ENCODE measurements around the gene IL17RC.
A peak's percentile ranks its signal among the peaks of the same experiment; 100 is the strongest.

The IL17RC gene

GRCh38 chr3:9976721-9977709, 60.1 kb downstream of the IL17RC start:
- H3K4me3 ChIP-seq (ENCODE audit: low read depth, low read length): no peak overlapping the region
- peak; percentile 97 for DNase-seq (ENCODE audit: low read depth, low spot score)

DNA sequence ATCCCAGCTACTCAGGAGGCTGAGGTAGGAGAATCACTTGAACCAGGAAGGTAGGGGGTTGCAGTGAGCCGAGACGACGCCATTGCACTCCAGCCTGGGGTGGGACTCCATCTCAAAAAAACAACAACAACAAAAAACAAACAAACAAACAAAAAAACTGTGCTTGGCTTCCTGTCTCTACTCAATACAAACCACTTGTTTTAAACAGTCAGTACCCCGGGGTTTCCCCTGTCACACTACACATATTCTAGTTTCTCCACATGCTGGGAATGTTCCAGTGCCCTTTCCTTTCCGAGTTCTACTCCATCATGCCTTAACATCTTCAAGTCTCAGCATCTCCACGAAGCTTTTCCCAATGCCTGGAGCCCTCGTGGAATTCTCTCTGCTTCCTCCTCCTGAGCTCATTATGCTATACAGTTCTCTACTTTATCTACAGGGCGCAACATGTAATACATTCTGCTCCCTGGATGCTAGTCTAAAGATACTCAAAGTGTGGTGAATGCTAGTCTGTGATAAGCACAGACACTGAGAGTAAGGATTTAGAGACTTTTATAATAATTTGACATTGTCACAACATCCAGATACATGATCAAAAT, 61.9 kb downstream of the IL17RC start:
- ChIA-PET CTCF (interaction anchor here (1.0 kb wide), 1 partner anchor 32 kb away, joined by 6 read pairs; no protein-coding TSS in a partner anchor), POLR2A (no interaction called here)
- TF ChIP-seq, protein P1, sequence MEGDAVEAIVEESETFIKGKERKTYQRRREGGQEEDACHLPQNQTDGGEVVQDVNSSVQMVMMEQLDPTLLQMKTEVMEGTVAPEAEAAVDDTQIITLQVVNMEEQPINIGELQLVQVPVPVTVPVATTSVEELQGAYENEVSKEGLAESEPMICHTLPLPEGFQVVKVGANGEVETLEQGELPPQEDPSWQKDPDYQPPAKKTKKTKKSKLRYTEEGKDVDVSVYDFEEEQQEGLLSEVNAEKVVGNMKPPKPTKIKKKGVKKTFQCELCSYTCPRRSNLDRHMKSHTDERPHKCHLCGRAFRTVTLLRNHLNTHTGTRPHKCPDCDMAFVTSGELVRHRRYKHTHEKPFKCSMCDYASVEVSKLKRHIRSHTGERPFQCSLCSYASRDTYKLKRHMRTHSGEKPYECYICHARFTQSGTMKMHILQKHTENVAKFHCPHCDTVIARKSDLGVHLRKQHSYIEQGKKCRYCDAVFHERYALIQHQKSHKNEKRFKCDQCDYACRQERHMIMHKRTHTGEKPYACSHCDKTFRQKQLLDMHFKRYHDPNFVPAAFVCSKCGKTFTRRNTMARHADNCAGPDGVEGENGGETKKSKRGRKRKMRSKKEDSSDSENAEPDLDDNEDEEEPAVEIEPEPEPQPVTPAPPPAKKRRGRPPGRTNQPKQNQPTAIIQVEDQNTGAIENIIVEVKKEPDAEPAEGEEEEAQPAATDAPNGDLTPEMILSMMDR (IDR thresholded peaks at IDR 0.05; ENCODE audit: insufficient read depth, low read length, missing control alignments): no peak
- no peak for DNase-seq (ENCODE audit: low read depth, low spot score)
- no peak overlapping the region for H3K4me3 ChIP-seq (ENCODE audit: low read depth, low read length)

More at GRCh38 chr3:9976721-9977709, 60.1 kb downstream of the IL17RC start:
- TF ChIP-seq, protein P1 (IDR thresholded peaks at IDR 0.05; ENCODE audit: insufficient read depth, low read length, missing control alignments): no peak
- ChIA-PET CTCF (interaction anchor here (0.7 to 1.6 kb wide), 7 partner anchors 9 to 287 kb away, joined by 3 to 6 read pairs (median 5); no protein-coding TSS in a partner anchor), POLR2A (interaction anchor here (0.7 to 1.0 kb wide), 3 partner anchors 9 to 44 kb away, joined by 4 to 6 read pairs (median 5); partner anchors contain the start of gene EMC3)

DNA sequence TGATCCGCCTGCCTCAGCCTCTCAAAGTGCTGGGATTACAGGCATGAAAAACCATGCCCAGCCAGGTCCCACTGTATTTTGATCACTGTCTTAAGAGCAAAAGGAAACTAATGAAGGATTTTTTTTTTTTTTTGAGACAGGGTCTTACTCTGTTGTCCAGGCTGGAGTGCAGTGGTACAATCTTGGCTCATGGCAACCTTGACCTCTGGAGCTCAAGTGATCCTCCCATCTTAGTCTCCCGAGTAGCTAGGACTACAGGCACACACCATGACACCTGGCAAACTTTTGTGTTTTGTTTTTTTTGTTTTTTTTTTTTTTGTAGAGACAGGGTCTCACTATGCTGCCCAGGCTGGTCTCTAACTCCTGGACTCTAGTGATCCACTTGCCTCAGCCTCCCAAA, 63.4 kb downstream of the IL17RC start:
- CTCF ChIA-PET: interaction anchor here (1.4 kb wide), 1 partner anchor 213 kb away, joined by 4 read pairs; no protein-coding TSS in a partner anchor
- TF ChIP-seq, protein P1 (IDR thresholded peaks at IDR 0.05; ENCODE audit: insufficient read depth, low read length, missing control alignments): no peak
- no peak for DNase-seq (ENCODE audit: low read depth, low spot score)
- H3K4me3 ChIP-seq (ENCODE audit: low read depth, low read length): no peak overlapping the region
- POLR2A ChIA-PET: no interaction called here
